ENCODE data around the gene AKIRIN2.
A peak's percentile ranks its signal among the peaks of the same experiment; 100 is the strongest.

The AKIRIN2 gene

GRCh38 chr6:87654875-87655454, 47.1 kb downstream of the AKIRIN2 start:
- DNase-seq (ENCODE audit: low read depth), result no peak

GRCh38 chr6:87654122-87654521, 47.9 kb downstream of the AKIRIN2 start:
- no peak for DNase-seq (ENCODE audit: low read depth)

GRCh38 chr6:87653074-87653962, 48.7 kb downstream of the AKIRIN2 start:
- no peak for DNase-seq (ENCODE audit: low read depth)

GRCh38 chr6:87645080-87645479, 57.0 kb downstream of the AKIRIN2 start:
- DNase-seq (ENCODE audit: low read depth), result no peak

- DNase-seq (ENCODE audit: low read depth), result no peak
These were observed 60.9 kb downstream of the AKIRIN2 start for GRCh38 chr6:87641065-87641692.

GRCh38 chr6:87639373-87639772, 62.7 kb downstream of the AKIRIN2 start:
- DNase-seq (ENCODE audit: low read depth), result no peak

GRCh38 chr6:87637106-87637505, 64.9 kb downstream of the AKIRIN2 start:
- DNase-seq (ENCODE audit: low read depth), result no peak

- no peak for DNase-seq (ENCODE audit: low read depth)
These were observed 65.7 kb downstream of the AKIRIN2 start for GRCh38 chr6:87636315-87636714.

- DNase-seq (ENCODE audit: low read depth), result no peak
These were observed 68.2 kb downstream of the AKIRIN2 start for GRCh38 chr6:87633851-87634250.

GRCh38 chr6:87630746-87631145, 71.3 kb downstream of the AKIRIN2 start:
- DNase-seq (ENCODE audit: low read depth), result no peak

GRCh38 chr6:87628881-87629280, 73.2 kb downstream of the AKIRIN2 start:
- peak; percentile 68 for DNase-seq (ENCODE audit: low read depth)

GRCh38 chr6:87628424-87628823, 73.6 kb downstream of the AKIRIN2 start:
- no peak for DNase-seq (ENCODE audit: low read depth)
